Astrocyte of the spinal cord (primary cell): ENCODE measurements around the gene PITPNM3.

ENCODE experiments used
- DNase-seq: peaks from one replicate; pipeline ENCODE4 v3.0.0; 2011; ENCODE audit warnings: low read depth, low spot score
- H3K4me3 ChIP-seq: 2 replicates; pipeline ENCODE4 v1.5.1; 2011; ENCODE audit warnings: low read depth, mild to moderate bottlenecking, low read length, moderate library complexity
- CTCF ChIP-seq: IDR thresholded peaks from 2 replicates; pipeline ENCODE4 v1.5.1; 2012; ENCODE audit warnings: low read depth, mild to moderate bottlenecking, low read length, inconsistent platforms
- in situ Hi-C: cut with HindIII; loops from 2 replicates; pipeline ENCODE4 v1.10.0; 2017; ENCODE audit warnings: low sequenced_read_pairs

The PITPNM3 gene

GRCh38 chr17:6556121-6557039 lies at the start of gene PITPNM3:
Gene PITPNM3, minus strand, starts transcription at chr17:6556555. Its CDS starts 149 bp downstream, at chr17:6556406.
- no peak for TF ChIP-seq CTCF
- peak within 1 kb of the TSS; percentile 27 for H3K4me3 ChIP-seq
- DNase-seq, result no peak
- in situ Hi-C loops, result no loop called here

GRCh38 chr17:6605142-6605541 lies 48.8 kb upstream of the PITPNM3 start:
- H3K4me3 ChIP-seq, result no peak overlapping the region
- TF ChIP-seq CTCF, result no peak
- DNase-seq, result no peak
- in situ Hi-C loops, result no loop called here

GRCh38 chr17:6603744-6604325 lies 47.5 kb upstream of the PITPNM3 start:
- no peak for DNase-seq
- in situ Hi-C loops, result no loop called here
- H3K4me3 ChIP-seq, result no peak overlapping the region
- TF ChIP-seq CTCF, result no peak

- in situ Hi-C loops, result no loop called here
- DNase-seq, result no peak
- no peak for TF ChIP-seq CTCF
- no peak overlapping the region for H3K4me3 ChIP-seq
Observed at GRCh38 chr17:6602141-6602540, 45.8 kb upstream of the PITPNM3 start.

GRCh38 chr17:6599364-6599763 lies 43.0 kb upstream of the PITPNM3 start:
- H3K4me3 ChIP-seq, result no peak overlapping the region
- no peak for DNase-seq
- TF ChIP-seq CTCF, result no peak
- in situ Hi-C loops, result no loop called here

- no peak for TF ChIP-seq CTCF
- no peak for DNase-seq
- no peak overlapping the region for H3K4me3 ChIP-seq
- in situ Hi-C loops, result no loop called here
Observed at GRCh38 chr17:6597727-6598126, 41.4 kb upstream of the PITPNM3 start.
